Activated CD4-positive, alpha-beta T cell treated with anti-CD3 and anti-CD28 coated beads, Interleukin-2, amount 50 U/mL, for 24 hours (primary cell): ENCODE measurements around the gene SPATA46.

ENCODE experiments used
- DNase-seq, 2 donors: peaks; one replicate each; pipeline ENCODE4 v3.0.0-alpha.2; 2020; ENCODE audit warnings: low read depth in 1 of 2, low spot score in 1 of 2

Gene SPATA46

GRCh38 chr1:162375463-162375862 lies 1.2 kb downstream of the SPATA46 start:
- DNase-seq: no peak

GRCh38 chr1:162374406-162374805 lies 2.2 kb downstream of the SPATA46 start:
- DNase-seq: no peak

DNA sequence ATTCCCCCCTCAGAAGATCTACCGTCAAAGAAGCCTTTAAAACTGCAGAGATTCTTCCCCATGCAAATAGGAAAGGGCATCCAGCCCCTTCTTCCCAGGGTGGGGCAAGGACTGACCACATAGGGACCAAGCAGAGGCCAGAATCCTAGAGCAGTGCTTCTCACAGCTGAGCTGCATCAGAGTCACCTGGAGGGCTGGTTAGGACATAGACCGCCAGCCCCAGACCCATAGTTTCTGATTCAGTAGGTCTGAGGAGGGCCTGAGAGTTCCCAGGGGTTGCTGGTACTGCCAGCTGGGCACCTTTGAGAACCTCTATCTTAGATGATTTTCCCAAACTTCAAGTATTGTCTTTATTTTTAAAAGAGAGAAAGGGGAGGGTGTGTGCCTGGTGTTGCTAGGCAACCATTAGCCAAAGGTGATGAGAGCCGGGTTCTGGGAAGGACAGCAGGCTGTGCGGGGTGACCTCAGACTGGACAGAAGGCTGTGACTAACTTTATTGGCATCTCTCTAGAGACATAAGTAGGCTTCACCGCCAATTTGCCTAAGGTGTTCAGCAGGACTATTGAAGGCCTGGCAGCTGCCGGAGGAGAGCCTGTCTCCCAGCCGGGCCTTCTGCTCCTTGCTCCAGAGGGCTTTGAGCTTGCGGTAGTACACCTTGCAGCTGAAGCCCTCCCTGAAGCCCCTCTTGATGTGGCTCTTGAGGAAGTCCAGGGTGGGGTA lies 3.0 kb downstream of the SPATA46 start:
- DNase-seq: no peak

GRCh38 chr1:162373072-162373427 lies 3.6 kb downstream of the SPATA46 start:
- DNase-seq: no peak

DNA sequence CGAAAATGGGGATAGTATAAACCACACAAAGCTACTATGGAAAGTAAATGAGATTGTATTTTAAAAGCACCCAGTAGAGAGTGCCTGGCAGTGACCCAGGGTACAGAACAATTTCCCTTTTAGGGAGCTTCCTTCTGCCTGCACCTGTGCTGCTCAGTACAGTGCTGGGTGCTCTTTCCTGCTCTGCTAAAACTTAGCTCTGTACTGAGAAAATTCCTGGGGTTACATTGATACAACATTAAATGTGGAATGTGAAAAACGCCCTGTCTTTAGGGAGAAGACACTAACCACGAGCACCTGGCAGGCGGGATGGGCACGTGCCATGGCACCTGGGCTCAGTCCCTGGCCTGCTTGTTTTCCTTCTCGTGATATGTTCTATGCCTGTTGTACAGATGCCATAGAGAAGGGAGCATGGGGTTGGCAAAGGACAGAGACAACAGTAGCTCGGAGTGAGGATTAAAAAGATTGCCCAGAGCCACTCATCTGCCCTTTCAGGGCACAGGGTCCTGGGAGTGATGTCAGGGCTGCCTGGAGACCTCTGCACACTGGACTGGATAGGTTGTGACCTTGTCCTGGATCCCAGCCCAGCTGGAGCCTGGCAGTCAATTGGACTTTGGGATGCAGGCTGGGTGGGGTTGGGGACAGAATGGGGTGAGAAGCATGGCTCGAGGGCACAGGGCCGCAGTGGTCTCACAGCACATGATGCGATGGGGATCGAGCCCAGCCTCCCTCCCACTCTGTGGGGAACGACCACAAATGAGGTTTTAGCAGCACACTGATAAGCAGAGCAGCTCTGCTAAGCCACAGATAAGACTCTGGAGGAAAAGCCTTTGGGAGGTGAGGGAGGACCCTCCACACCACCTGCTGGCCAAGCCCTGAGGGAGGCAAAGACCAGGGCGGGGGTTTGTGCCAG lies 4.2 kb downstream of the SPATA46 start:
- DNase-seq: no peak

DNA sequence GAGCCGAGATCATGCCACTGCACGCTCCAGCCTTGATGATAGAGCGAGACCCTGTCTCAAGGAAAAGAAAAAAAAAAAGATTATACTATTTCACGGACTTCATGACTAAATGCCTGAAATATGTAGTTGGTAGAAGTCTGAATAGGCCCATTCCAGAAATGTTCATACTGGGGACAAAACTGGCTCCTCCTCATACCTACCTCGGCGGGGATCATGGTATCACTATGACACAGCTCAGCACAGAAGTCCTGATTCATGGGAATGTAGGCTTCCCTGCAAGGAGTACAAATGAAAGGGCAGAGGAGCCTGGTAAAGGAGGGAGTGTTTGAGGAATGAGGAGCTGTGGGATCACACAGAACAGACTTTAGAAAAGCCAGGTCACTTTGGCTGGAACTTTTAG lies 5.0 kb downstream of the SPATA46 start:
- DNase-seq: no peak

DNA sequence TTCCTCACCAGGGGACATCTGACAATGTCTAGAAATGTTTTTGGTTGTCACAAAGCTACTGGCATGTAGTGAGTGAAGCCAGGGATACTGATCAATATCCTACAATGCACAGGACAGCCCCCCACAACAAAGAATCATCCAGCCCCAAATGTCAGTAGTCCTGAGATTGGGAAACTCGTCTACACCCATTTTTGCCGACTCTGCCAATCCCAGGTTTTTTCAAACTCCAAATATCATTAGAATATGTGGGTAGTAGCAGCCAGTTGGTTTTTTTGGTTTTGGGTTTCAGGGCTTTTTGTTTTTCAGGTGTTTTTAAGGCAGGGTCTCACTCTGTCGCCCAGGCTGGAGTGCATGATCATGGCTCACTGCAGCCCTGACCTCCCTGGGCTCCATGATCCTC lies 5.9 kb downstream of the SPATA46 start:
- DNase-seq: no peak

- no peak for DNase-seq
These were observed 6.5 kb downstream of the SPATA46 start for GRCh38 chr1:162370161-162370560.

GRCh38 chr1:162369571-162369970 lies 7.1 kb downstream of the SPATA46 start:
- DNase-seq: no peak

- DNase-seq: no peak
These were observed 8.2 kb downstream of the SPATA46 start for GRCh38 chr1:162368451-162368850.

GRCh38 chr1:162367772-162368171 lies 8.9 kb downstream of the SPATA46 start:
- DNase-seq: no peak

GRCh38 chr1:162367073-162367472 lies 9.6 kb downstream of the SPATA46 start:
- DNase-seq: no peak

DNA sequence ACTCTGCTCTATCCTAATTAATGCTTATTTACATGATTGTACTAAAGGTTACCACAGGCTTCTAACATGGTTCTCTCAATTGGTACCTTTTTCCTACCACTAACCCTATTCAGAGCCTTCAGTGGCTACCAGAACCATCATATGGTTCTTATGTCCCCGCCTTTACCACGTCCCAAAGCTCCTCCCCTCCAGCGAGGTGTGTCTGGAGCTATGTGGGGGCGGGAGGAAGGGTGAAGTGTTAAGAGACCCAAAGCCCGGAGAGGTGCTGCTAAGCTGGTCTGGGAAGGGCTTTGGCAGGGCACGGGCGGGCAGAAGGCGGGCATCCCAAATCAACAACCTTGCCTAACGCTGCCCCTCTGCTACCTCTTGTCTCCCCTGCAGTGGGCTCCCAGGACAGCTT lies 10.0 kb downstream of the SPATA46 start:
- no peak for DNase-seq

- DNase-seq: no peak
These were observed 10.5 kb downstream of the SPATA46 start for GRCh38 chr1:162366149-162366548.

DNA sequence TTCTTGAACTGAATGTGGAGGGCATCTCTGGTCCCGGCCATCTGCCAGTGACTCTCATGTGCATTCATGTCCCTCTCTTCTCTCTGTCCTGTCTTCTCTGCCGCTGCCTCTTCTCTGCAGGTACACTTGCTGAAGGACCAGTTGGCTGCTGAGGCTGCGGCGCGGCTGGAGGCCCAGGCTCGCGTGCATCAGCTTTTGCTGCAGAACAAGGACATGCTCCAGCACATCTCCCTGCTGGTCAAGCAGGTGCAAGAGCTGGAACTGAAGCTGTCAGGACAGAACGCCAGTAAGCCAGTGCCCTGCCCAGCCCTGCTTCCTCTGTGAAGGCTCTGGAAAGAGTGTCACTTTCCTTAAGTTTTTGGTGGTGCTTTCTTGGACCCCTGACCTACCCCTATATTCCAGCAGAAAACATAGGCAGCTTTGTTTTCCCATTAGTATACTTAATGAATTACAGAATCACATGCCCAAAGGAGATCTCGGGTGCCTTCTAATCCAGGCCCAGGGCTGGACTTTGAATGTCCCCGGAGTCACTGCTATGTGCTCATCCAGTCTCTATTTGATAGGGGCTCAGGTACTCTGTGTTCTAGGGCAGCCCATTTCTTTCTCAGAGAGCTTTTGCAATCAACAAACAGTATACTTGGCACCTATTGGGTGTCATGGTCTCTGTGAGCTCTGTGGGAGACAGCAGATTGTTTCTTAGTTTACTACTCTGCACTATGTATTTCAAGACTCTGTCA lies 11.2 kb downstream of the SPATA46 start:
- DNase-seq: no peak

DNA sequence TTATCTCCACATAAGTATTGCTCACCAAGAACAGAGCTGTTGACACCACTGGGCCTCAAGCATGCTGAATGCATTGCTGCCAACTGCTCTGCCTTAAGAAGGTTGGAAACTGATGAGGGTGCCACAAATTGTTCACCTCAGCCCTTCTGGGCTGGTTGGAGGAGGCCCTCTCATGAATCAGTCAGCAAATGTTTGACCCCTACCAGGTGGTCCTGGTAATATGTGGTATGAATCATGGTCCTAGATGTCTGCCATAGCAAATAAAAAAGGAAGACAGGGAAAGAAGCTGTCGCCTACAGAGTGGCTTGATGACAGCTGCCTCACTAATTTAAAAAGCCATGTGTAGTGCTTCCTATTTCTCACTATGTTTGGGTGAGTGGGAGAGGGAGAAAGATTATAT lies 12.2 kb downstream of the SPATA46 start:
- no peak for DNase-seq

DNA sequence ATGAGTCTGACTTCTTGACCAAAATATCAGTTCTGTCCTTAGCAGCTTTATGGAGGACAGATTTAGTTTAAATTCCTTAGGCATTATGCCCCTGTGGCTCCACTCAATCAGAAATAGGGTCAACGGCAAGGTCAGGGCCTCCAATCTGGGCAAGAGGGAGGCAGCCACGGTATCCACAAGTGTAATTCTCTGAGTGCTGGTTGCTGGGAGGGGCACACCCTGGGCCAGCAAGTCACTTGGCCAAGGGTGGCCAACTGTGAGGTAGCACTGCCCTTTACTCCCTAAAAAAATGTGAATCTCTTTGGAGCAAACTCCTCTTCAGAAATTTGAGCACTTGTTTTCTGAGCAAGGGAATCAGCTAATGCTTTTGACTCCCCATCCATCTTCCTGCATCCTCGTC lies 12.8 kb downstream of the SPATA46 start:
- DNase-seq: no peak

- no peak for DNase-seq
These were observed 15.3 kb downstream of the SPATA46 start for GRCh38 chr1:162361349-162361748.

GRCh38 chr1:162360874-162361260 lies 15.8 kb downstream of the SPATA46 start:
- DNase-seq: no peak

DNA sequence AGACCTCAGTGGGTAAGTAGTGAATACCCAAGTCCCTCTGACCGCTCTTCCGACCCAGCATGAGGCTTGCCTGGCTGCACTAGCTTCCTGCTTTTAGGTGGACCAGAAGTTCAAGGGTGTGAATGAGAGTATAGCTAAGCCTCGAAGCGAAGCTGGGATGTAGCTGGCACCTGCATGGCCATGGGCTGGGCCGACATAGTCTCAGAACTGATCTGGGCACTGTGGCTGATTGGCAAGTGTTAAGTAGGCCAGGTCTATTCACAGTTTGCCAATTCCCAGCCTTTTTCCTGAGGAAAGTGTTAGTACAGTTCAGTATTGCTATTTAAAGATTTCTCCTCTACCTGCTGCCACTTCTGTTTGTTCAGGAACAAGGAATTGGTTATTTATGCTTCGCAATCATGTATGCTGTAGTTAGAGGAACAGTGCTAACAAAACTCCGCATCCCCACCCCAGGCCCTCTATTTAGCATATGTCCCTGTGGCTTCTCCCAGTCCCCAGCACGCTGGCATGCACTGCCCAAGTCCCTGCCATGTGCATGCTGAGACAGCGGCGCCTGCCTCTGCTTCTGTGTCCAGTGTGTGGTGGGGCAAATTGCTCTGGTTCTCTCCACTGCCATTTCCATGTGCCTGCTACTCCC lies 16.3 kb downstream of the SPATA46 start:
- DNase-seq: no peak

GRCh38 chr1:162359523-162360236 lies 17.0 kb downstream of the SPATA46 start:
- no peak for DNase-seq
